HG02884 (cell line): Measurements from ENCODE around the gene DDX43.
"Not testable (repeated sequence)": the region's sequence is repeated elsewhere in the genome, so short reads cannot be mapped to it uniquely, and the experiment has no call there.

ENCODE experiments used
- ATAC-seq: cut with Tn5 transposase; IDR thresholded peaks from one replicate; pipeline ENCODE4 v1.9.1; 2021; ENCODE audit warnings: mild to moderate bottlenecking, moderate library complexity; ENCODE audit not compliant: unreplicated experiment

The DDX43 gene

DNA sequence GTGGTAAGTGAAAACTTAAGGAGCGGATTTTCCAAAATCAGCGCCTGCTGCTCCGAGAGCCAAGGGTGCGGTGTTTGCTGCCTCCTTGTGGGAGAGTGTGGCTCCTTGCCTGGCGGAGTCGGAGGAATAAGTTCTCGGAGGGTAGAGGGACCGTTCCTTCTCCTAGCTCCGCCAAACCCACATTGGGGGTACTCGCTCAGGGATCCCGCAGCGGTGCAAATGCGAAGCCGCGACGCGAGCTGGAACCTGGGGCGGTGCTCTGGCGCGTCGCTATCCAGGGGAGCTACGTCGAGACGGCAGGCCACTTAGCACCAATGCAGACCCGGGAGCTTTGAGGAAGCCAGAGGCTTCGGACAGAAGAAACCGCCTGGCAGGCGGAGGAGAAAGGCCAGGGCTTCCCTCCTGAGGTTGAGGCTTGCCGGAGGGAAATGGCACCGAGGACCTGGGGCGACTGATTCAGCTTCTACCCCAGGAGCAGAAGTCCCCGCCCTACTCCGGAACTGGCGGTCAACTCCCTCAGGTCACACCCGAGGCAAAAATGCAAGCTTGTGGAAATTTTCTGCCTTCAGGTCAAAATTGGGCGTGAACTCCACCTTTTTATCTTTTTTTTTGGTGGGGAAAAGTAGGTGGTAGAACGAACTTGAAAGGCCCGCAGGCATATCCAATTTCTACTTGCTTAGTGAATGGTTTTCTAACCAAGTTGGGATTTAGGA lies 5.7 kb upstream of the DDX43 start:
- peak; percentile 84 for ATAC-seq

DNA sequence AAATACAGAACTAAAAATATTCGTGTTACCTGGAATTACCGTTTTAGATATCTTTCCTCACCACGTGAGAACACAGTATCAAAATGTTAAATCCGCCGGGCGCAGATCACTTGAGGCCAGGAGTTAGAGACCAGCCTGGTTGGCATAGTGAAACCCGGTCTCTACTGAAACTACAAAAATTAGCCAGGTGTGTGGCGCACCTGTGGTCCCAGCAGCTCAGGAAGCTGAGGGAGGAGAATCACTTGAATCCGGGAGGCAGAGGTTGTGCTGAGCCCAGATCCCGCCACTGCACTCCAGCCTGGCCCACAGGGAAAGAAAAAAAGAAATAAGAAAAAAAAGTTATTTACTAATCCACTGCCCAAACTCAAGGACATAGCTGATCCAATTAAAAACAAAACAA lies 4.8 kb upstream of the DDX43 start:
- no peak for ATAC-seq

DNA sequence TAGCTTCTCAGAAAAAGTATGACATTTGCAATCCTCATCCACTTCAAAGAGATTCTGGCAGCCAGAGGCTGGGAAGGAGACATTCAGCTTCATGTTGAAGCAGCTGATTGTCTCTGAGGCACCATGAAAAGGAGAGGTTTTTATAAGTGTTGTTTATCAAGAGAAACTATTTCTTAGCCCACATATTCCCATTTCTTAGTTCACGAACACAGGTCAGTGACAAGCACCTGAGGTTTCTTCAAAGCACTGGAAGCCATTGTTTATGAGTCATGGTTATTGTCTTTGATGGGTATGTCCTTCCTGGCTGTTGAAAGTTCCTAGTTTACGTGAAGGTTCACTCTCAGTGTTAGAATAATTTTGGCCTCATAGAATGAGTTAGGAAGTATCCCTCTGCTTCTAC lies 3.0 kb upstream of the DDX43 start:
- ATAC-seq, result no peak

DNA sequence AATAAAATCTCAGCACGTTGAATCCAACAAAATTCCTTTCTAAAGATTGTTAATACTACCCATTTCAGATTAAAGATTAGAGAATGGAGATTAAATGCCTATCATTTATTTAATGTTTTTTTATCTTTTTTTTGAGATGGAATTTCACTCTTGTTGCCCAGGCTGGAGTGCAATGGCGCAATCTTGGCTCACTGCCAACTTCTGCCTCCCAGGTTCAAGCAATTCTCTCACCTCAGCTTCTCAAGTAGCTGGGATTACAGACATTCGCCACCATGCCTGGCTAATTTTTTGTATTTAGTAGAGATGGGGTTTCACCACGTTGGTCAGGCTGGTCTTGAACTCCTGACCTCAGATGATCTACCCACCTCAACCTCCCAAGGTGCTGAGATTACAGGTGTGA lies 2.4 kb upstream of the DDX43 start:
- ATAC-seq, result not testable (repeated sequence)

DNA sequence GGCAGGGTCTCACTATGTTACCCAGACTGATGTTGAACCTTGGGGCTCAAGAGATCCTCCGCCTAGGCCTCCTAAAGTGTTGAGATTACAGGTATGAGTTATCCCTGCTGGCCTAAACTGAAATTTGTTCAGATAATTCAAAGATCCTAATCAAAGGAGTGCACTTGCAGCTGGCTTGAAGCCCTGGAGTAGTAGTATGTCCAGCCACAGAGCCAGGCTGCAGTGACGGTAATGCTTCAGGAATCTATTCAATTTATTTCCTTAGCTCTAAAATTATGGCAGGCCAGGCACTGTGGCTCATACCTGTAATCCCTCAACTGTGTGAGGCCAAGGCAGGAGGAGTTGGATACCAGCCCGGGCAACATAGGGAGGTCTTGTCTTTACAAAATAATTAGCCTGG lies 1.4 kb upstream of the DDX43 start:
- no peak for ATAC-seq

DNA sequence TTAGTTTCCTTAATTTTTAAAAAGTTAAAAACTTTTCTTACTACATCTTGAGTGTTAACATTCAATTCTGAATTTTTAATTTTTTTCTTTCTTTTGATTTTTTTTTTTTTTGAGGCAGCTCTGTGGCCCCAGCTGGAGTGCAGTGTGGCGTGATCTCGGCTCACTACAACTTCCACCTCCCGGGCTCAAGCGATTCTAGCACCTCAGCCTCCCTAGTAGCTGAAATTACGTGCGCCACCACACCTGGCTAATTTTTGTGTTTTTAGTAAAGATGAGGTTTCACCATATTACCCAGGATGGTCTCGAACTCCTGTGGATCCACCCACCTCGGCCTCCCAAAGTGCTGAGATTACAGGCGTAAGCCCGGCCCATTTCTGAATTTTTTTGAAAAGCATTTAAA lies 1.2 kb downstream of the DDX43 start:
- ATAC-seq, result no peak

DNA sequence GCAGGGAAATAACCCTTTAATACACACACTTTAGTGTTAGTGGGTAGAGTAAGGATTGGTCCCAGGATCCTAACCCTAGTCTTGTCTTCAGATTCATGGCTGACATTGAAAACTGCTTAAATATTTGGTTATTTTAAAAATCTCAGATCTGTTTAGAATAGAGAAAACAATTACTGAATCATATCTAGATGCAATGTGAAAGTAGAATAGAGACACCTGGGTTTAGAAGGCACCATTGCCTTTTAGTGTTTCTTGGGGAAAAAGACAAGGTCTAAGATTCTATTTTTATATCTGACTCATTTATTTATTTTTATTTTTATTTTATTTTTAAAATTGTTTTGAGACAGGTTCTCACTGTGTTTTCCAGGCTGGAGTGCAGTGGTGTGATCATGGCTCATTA lies 6.0 kb downstream of the DDX43 start:
- no peak for ATAC-seq

DNA sequence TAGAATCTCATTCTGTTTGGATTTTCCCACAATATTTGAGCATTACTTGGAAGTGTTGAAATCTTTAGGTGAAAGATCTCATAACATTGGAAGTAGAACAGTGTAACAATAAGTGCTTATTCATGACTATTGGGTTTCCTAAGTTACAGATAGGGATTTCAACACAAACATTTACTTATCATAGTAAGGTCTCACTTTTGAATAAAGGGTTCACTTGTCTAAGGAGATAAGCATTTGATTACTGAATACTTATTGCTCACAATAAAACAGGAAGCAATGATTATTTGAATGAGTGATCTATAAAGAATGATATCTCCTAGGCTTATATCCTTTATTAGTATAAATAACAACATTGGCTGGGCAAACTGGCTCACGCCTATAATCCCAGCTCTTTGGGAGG lies 14.8 kb downstream of the DDX43 start:
- no peak for ATAC-seq

DNA sequence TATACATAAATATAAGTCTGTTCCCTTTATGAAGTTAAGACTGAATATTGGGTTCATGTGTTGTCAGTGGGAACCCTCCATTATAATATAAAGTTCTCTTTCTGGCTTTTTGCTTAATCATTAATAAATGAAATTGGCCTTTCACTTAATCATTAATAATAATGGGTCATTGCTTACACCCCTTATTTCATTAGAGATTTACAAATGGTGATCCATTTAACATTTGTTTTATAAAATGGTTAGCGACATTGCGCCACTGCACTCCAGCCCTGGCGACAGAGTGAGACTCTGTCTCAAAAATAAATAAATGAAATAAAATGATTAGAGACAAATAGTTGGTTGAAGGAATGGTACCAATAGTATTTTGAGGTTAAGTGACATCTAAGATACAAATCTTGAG lies 18.5 kb downstream of the DDX43 start:
- no peak for ATAC-seq

DNA sequence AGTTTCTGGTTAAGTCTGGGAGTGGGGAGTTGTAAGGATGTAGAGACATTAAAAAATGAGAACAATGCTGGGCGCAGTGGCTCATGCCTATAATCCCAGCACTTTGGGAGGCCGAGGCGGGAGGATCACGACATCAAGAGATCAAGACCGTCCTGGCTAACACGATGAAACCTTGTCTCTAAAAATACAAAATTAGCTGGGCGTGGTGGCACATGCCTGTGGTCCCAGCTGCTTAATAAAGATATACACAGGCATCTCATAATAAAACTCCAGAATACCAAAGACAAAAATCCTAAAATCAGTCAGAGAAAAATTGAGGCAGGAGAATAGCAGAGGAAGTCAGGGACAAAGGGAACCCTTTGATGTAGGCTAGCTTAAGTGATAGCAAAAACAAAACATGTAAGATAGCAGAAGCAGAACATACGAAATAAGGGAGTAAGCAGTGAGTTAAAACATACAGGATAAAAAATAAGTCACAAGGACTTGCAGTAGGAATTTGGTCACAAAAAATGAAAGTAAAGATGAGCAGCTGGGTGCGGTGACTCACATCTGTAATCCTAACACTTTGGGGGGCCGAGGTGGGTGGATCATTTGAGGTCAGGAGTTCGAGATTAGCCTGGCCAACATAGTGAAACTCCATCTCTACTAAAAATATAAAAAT lies 23.6 kb downstream of the DDX43 start:
- ATAC-seq, result no peak

DNA sequence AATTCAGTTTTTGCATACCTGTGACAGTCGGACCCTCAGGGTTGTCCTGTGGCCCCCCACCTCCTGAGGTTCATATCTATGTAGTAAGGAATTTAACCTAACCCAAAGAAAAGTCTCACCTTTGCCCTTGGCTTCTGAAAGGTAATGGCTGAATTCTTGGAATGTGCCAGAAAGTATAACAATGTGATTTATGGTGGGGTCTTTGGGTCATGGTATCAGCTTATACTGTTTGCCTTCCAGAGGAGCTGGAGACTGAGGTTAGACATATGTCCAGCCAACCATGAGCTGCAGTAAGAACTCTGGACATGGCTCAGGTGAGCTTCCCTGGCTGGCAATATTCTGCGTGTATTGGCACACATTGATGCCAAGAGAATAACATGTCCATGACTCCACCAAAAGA lies 26.9 kb downstream of the DDX43 start:
- no peak for ATAC-seq

DNA sequence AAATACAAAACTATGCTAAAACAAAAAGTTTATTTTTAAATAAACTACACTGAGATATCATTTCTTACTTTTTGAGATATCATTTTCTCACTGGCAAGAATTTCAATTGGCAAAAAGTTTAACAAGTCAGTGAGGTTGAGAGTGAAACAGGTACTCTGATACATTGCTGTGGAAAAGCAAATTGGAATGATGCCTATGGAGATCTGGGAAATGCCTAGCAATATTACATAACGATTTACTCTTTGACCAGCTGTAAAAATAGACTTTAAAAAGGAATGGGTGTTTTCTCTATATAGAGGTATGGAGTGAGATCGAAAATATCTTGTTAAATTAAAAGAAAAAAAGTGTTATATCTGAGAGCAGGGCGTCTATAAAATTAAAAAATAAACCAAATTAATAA lies 40.6 kb downstream of the DDX43 start:
- ATAC-seq, result no peak

DNA sequence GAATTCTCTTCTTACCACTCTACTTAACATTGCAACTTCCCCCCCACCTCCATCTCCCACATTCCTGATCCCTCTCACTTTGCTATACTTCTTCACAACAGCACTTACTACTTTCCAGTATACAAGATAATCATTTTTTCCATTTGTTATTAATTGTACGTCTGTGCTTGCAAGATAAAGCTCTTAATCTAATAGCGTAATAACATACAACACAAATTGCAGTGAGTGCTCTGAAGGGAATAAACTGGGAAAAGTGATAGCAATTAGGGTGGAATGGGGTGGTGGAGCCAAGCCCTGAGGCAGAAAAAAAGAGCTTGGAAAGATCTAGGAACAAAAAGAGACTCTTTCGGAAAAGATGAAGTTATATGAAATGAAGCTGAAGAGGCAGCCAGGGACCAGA lies 48.9 kb downstream of the DDX43 start:
- ATAC-seq, result no peak

DNA sequence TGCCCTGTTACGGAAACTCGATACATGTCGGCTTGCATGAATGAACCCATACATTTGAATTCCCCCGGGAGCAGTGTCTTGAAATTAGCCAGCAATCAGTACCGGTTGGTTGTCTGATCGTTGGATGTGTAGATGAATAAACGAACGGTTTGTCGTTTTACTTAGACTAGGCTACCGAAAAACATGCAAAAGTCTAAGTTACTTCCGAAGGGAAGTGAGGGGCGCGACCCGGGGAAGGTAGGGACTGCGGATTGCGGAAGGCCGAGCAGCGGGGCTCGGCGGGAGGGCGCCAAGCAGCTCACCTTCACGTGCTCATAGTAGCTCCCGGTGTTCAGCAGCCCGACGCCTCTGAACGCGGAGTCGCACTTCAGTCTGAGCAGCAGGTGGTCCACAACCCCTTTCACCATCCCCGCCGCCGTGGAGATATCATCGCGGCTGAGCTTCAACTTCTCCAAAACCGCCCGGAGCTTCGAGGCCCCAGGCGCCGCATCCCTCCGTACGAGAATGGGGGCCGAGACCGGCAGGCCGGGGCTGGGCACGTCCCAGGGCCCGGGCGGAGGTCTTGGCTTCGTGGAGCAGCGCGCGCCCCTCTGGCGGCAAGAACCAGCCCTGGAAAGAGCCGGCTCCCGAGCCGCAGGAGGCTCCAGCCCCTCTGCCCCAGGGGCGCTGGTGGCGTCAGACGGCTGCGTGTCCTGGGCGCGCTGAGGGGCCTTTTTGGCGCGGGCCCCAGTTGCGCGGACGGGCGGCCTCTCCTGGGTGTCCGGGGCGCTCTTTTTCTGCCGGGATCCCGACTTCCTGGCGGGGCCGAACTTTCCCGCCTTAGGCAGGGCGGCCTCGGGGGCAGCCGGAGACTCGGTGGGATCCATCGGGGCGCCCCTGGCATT lies 56.8 kb downstream of the DDX43 start:
- ATAC-seq, result peak; percentile 46

DNA sequence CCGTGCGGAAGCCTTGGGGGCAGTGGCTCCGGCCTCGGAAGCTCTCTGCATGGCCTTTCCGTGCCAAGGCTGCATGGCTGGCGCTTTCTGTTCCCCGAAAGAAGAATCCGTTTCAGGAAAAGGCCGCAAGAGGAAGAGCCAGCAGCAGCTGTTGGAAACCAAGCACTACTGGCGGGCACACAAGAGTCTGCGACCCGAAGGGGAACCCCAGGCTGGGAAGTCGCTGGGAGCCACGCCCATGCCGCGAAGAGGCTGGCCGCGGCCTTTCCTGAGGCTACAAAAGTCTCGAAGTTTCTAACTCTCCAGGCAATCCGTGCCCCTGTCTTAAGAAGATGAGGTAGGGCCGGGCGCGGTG lies 57.5 kb downstream of the DDX43 start, which contains the start of gene CGAS:
CGAS (minus strand) TSS at position 191 of the 355 bp plus-strand sequence; CDS start at position 75, 116 bp downstream.
- ATAC-seq, result peak; percentile 63

DNA sequence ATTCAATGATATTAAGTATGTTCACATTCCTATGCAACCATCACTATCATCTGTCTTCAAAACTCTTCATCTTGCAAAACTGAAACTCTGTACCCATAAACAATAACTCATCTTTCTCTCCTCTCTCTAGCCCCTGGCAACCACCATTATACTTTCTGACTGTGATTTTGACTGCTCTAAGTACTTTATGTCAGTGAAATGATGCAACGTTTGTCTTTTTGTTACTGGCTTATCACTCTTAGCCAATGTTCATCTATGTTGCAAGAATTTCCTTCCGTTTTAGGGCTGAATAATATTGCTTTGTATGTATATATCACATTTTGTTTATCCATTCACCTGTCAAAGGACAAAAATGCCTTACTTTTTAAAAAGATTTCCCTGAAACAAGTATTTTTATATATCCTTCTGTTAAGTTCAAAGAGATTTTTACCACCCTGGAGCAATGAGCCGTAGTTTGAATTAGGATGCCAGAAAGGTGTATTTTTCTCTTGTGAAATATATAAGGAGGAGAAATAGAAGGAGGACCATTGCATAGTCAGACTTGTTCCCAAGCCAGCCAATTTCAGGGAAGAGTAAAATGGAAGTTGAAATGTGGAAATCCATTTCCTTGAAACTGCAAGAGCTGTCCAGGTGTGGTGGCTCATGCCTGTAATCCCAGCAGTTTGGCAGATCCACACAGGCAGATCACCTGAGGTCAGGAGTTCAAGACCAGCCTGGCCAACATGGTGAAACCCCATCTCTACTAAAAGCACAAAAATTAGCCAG lies 61.4 kb downstream of the DDX43 start:
- no peak for ATAC-seq

DNA sequence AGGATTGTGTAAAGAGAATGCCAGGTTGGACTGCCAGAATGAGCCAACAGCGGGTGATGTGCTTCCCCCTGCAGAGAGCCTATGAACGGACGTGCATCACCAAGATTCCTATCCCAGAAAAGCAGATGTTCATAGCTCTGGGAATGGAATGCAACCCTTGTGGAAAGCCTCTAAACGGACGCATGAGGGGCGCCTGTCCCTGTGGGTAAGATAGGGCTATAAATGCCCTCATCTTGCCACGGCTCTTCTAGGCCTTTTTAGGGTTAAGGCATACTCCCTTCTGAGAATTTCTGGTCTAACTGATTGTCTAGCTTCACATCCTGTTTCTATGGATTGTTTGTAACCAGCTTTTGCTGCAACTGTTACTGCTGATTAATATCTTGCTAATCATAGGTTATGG lies 64.8 kb downstream of the DDX43 start:
- ATAC-seq, result not testable (repeated sequence)

DNA sequence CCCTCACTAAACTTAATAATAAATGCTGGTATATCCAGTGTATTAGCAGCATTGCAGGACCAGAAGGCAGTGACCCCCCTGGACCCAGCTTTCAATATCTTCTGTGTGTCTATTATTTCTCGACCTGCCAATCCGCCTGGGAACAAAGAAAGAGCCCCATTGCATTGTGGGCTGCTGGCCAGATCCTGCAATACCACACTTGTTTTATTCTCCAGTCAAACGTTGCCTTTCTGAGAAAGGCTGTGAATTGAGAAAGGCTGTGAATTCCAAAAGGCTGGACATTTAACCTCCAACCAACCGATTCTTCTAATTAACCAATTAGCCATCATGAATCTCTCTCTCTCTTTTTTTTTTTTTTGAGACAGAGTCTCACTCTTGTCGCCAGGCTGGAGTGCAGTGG lies 65.4 kb downstream of the DDX43 start:
- no peak for ATAC-seq

DNA sequence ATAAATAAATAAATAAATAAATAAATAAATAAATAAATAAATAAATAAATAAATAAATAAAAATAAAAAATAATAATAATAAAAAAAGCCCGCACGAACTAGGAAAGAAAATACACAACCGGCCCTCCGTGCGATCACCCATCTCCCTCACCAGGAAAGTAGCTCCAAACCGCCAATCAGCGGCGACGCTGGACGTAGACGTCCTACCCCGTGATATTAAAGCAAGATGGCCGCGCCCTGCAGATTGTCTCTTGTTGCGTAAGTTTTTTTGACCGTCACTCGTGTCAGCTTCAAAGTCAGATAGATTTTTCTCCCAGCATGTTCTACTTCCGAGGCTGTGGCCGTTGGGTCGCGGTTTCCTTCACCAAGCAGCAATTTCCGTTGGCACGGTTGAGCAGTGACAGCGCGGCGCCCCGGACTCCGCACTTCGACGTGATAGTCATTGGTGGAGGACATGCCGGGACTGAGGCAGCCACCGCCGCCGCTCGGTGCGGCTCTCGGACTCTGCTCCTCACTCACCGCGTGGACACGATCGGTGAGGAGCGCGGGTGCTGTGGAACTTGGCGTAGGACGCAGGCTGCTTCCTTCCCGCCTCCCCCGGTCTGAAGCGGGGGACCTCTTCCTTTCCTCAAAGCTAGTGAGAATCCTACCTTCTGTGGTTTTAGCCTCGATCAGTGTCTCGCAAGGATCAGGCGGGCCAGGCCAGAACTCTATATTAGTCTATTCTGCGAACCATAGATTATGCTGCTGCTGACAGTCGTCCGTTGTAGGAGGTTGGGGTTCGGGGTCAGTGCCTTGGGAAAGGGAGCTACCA lies 67.1 kb downstream of the DDX43 start, which contains the start of gene MTO1:
MTO1 (plus strand) TSS at position 201 of the 814 bp plus-strand sequence; CDS start at position 319, 118 bp downstream.
- peak; percentile 95 for ATAC-seq
